NCI-H2196 (cell line): ENCODE results near the gene FSTL4.

ENCODE experiments used
- DNase-seq: peaks from one replicate; lab custom pipeline; 2025; ENCODE audit not compliant: unreplicated experiment; lab: John Stamatoyannopoulos, UW

Gene FSTL4

GRCh38 chr5:133611357-133612248, 738 bp downstream of the FSTL4 start:
- DNase-seq, result no peak

DNA sequence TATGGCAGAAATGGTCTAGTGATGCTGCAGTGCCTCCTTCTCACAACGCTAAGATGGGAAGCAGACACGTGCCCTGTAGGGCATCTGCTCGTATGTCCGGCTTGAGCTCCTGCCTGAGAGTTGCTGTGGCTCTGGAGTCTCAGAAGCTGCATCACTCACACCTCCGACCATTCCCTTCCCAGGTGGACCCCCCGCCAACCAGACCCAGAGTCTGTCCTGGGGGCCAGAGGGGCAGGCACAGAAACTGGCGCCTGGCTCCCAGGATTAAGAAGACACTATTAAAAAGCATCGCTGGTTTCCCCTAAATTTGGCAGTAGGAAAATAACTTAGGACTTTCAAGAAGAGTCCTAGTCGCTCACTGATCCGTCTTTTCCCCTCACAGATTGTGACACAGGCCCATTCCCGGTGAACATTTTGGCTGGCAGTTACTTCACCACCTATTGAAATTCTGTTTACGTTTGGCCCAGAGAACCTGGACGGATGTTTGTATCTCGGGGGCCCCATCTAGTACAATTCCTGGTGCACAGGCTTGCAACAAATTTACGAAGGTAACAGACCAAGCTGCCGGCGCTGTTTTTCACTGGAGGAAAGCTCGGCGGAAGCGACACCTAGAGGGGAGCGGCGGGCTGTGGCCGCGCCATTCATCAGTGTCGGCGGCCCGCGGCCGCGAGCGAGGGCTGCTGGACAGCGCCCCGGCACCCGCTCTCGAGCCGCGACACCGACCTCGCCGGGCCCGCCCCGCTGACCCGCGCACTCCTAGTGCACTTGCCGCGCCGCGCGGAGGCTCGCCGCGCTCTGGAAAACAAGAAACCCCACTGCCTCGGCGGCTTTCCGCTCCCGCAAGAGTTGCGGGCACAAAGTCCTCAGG, 1.6 kb downstream of the FSTL4 start:
- DNase-seq, result peak; percentile 77

GRCh38 chr5:133607451-133607850, 4.9 kb downstream of the FSTL4 start:
- DNase-seq, result no peak

DNA sequence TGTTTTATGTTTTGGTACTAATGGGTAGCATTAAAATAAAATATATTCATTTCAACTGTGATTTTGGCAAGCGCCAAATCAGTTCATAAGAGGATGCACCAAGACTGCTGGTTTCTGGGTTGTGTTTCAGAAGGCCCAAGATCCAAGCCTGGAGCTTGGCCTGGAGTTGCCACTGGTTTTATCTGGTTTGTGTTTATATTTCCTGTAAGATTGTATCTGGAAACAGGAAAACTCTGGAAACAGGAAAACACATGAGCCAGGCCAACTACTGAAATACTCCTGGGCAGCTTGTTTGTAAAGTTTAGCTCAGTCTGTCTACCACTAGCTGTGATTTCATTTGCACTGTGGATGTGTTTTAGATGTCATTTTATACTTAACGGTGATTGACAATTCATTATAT, 5.5 kb downstream of the FSTL4 start:
- peak; percentile 8 for DNase-seq

- DNase-seq, result no peak
Measured at GRCh38 chr5:133605323-133605722, 7.0 kb downstream of the FSTL4 start.

DNA sequence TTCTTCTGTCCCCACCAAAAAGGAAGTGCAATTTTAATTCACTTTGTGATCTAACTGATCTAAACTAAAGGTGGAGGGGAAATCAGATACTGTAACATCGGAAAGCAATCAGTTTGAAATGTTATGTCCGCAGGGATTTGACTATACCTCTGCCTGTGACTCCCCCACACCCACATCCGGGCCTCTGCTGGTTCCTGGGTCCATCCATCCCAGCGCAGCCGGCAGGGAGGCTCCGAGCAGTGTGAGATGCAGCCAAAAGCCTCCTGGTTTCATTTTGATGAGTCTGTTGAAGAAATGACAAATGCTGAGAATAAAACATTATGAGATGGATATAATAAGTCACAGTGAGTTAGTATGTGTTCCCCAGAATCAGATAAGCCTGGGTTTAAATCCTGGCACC, 8.6 kb downstream of the FSTL4 start:
- DNase-seq, result no peak

GRCh38 chr5:133602835-133603380, 9.4 kb downstream of the FSTL4 start:
- no peak for DNase-seq

DNA sequence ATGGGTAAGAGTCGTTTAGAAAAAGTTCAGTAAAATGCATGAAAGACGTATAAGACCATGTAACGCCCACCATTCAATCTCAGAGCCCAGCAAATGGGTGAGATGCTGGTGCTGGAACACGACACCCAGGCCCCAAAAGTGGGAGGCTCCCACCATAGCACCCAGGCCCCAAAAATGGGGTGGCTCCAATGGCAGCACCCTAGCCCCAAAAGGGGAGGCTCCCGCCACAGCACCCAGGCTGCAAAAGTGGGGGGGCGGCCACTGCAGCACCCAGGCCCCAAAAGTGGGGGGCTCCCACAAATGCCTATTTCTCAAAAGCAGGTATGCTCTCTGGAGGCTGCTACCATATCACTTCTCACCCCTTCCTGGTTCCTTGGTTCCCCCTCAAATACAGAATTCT, 12.7 kb downstream of the FSTL4 start:
- DNase-seq, result no peak

DNA sequence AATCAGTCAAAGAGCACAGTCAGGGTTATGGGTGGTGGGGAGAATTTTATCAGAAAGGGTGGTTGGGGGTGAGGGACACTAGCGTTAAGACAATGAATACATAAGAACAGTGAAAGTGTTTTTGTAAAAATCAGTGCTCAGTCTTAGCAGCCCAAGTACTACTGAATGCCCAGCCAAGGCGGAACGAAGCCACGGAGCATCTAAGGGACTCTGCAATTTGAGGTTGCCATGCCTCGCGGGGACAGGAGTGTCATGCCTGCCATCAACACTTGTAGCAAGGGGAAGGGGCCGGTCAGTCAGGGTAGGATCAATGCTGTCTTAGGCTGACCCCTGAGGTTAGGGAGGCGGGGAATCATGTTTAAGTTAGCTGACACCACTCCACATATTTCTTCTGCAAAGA, 13.3 kb downstream of the FSTL4 start:
- DNase-seq, result no peak

- DNase-seq, result no peak
Measured at GRCh38 chr5:133596049-133596448, 16.3 kb downstream of the FSTL4 start.

DNA sequence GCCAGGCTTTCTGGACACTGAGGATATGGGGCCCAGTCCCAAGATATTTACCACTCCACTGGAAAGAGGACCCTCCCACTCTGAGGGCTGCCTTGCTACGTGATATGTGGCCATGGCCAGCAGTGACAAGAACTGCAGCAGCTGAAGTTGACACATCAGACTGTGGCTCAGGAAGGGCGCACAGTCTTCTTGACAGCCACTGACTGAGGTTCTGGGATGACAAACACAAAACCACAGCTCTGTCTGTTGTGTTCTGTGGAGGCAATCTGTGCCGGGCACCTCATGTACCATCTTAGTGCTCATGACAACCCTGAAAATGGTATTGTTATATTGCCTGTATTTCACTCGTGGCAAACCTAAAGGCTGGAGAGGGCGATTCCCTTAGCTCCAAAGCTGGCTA, 16.9 kb downstream of the FSTL4 start:
- no peak for DNase-seq

DNA sequence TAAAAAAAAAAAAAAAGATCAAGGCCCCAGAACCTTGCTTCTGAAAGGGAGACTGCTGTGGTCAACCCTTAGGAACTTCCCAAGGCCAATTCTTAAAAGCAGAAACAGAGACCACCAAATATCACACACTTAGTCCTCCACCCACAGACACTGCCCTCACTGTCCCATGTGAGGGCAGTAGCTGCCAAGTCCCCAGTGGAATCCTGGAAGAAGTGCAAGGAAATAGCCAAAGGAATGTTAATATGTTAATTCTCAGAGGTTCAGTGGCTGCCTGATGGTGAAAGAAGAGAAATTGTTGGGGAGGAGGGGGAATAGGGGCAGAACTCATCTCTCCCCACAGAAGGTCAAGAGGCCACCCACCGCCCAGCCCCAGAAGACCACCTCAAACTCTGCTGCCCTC, 23.1 kb downstream of the FSTL4 start:
- no peak for DNase-seq

GRCh38 chr5:133582971-133583370, 29.4 kb downstream of the FSTL4 start:
- no peak for DNase-seq

DNA sequence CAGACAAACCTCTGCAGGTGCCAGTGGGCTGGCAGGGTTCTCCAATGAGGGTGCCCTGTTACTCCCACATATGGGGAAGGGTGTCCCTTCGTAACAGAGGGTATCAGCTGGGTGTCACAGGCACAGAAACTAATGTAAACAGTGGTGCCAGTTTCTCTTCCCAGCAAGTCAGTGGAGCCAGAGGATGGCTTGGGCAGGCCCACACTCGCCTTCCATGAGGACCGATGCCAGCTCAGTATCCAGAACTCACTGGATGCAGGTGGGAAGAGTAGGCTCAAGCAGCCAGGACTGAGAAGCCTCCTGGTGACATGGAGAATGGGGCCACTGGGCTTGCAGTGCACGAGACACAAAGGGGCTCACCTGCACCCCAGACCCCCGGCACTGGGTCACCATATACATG, 30.4 kb downstream of the FSTL4 start:
- peak; percentile 50 for DNase-seq

DNA sequence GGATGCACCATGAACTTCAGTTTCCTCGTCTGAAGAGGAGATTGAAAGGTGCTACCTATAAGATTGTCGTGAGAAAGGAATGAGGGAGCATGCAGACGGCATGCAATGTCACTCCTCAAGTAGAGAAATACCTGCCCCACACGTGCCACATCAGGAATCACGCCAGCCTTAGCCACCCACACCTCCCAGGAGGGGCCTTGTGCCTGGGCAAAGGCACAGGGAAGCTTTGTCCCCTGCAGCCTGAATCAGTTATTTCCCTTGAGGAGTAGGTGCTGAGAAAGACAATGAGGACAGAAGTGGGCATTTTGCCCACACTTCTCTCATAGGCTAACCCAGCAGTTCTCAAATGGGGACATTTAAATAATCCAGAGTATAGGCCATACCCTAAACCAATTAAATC, 31.0 kb downstream of the FSTL4 start:
- DNase-seq, result no peak

DNA sequence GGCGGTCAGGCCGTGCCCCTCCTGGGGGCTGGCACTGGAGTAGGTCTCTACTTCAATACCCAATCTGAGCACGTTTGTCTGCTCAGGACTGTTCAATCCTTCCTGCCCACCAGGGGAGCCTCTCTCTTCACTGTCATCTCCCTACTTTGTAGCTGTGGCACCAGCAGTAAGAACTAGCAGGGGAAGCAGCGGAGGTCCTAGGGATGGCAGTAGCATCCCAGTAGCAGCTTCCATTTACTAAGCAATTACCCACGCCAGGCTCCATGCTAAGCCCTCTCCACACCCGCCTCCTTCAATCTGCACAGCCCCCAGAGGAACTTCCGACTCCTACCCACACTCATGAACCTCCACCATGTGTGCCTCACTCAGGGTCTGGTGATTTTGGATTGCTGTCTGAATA, 31.7 kb downstream of the FSTL4 start:
- no peak for DNase-seq

GRCh38 chr5:133579766-133580165, 32.6 kb downstream of the FSTL4 start:
- DNase-seq, result no peak

- no peak for DNase-seq
Measured at GRCh38 chr5:133569347-133569746, 43.0 kb downstream of the FSTL4 start.

DNA sequence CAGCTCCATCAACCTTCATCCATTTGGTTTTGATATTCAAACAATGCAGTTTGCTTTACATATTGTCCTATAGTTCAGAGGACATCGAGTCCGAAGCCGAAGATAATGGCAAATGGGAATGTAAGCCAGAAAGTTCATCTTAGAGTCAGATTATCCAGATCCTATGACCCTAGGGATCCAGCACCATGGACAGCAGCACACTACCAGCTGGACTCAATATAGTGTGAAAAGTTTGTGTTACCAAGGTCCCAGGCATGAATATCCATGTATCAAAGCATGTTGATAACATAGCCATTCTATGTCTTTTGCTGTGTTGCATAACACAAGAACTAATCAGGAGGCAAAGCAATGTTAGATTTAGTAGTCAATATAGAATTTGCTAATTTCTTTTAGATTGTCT, 46.3 kb downstream of the FSTL4 start:
- DNase-seq, result no peak

- no peak for DNase-seq
Measured at GRCh38 chr5:133564921-133565565, 47.3 kb downstream of the FSTL4 start.

DNA sequence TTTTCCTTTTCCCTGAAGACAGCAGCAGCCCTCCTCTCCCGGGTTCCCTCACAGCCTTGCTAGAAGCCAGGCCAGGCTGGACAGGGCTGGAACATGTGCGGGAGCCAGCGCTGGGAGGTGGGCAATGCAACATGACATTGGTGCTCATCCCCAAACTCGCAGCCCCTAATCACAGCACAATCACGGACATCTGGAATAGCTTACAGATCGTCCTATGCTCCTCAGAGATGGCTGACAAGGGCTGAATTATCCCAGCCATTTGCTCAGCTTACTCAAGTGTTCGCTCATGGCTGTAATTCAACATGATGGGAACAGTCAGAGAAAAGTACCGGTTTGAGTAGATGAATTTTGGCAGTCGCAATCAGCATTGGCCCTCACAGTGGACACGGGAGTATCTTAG, 49.8 kb downstream of the FSTL4 start:
- DNase-seq, result no peak
